ENCODE results near the gene RASAL2. TPM values are rescaled to one million over a fixed set of nuclear protein-coding genes. Genes with fewer than 3 reads are reported as not detected.
"Not testable (repeated sequence)": the region's sequence is repeated elsewhere in the genome, so short reads cannot be mapped to it uniquely, and the experiment has no call there.

The RASAL2 gene
- total and polyA plus RNA-seq, 2 donors (not counting 1 experiment from before 2014, with no cell fraction given), result 0.12 TPM; not detected in 1

GRCh38 chr1:178088651-178089050 is 5.3 kb upstream of the RASAL2 start:
- WGBS (ENCODE audit: insufficient coverage), result 89% methylated on average over 2 of the region's 2 CpGs
- H3K4me1 Mint-ChIP-seq, result peaks cover 6% of the 10 kb centered on the region
- Histone ChIP-seq H3K4me1 (ENCODE audit: control insufficient read depth in 2 of 2, insufficient read depth in 2 of 2, low read length in 2 of 2) (peaks cover 8 to 11% of the 10 kb centered on the region in 2 donors), H4K20me1 (ENCODE audit: control insufficient read depth, insufficient read depth, low read length, poor library complexity, severe bottlenecking) (no peaks in the 10 kb centered on the region), H2AFZ (ENCODE audit: insufficient read depth, low read depth, low read length, poor library complexity, severe bottlenecking) (no peak overlapping the region), H3K4me3 (ENCODE audit: control extremely low read depth in 1 of 5, extremely low read depth in 1 of 5, insufficient read depth in 1 of 5, low read depth in 2 of 5, low read length in 4 of 5) (no peak overlapping the region), H3K27ac (ENCODE audit: low read length in 2 of 2) (no peak overlapping the region), H3K4me2 (replicated peaks; ENCODE audit: low read depth, low read length, poor library complexity, severe bottlenecking) (no peak overlapping the region), H3K9me3 (ENCODE audit: control extremely low read depth in 1 of 3, control insufficient read depth in 2 of 3, insufficient read depth in 1 of 3, low read length in 2 of 3) (peaks cover 0 to 8% (median 0%) of the 10 kb centered on the region in 3 donors), H3K9ac (ENCODE audit: low read length) (no peak overlapping the region), H3K27me3 (replicated peaks in 1 of 4; ENCODE audit: control extremely low read depth in 1 of 4, control insufficient read depth in 3 of 4, insufficient read depth in 4 of 4, low read length in 3 of 4) (peaks cover 0 to 29% (median 22%) of the 10 kb centered on the region in 4 experiments), H3K36me3 (replicated peaks in 1 of 2; ENCODE audit: control extremely low read depth in 1 of 2, control insufficient read depth in 1 of 2, extremely low read depth in 1 of 2, insufficient read depth in 2 of 2, low read length in 1 of 2) (no peaks in the 10 kb centered on the region), H3K79me2 (ENCODE audit: control insufficient read depth, insufficient read depth, low read length) (no peaks in the 10 kb centered on the region)
- no peak overlapping the region for H3K27ac Mint-ChIP-seq
- H3K4me3 Mint-ChIP-seq, result no peak overlapping the region
- no peak for ATAC-seq (ENCODE audit: low read depth)
- ChIA-PET POLR2A (no interaction called here), CTCF (no interaction called here)
- intact Hi-C loops (cut with micrococcal nuclease), result no loop called here
- no peak for TF ChIP-seq EZH2 (IDR thresholded peaks at IDR 0.05; ENCODE audit: borderline replicate concordance, insufficient read depth, low read depth, low read length, poor library complexity, severe bottlenecking)
- no peaks in the 10 kb centered on the region for H3K9me3 Mint-ChIP-seq (ENCODE audit: insufficient read depth)
- H3K27me3 Mint-ChIP-seq, result peaks cover 61% of the 10 kb centered on the region
- no peak for DNase-seq

DNA sequence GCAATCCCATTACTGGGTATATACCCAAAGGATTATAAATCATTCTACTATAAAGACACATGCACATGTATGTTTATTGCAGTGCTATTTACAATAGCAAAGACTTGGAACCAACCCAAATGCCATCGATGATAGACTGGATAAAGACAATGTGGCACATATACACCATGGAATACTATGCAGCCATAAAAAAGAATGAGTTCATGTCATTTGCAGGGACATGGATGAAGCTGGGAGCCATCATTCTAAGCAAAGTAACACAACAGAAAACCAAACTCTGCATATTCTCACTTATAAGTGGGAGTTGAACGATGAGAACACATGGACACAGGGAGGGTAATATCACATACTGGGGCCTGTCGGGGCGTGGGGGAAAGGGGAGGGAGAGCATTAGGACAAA is 2.5 kb upstream of the RASAL2 start:
- H3K4me3 Mint-ChIP-seq, result not testable (repeated sequence)

More for the DNA sequence above, 2.5 kb upstream of the RASAL2 start:
- intact Hi-C loops (cut with micrococcal nuclease); H4K20me1 ChIP-seq (ENCODE audit: control insufficient read depth, insufficient read depth, low read length, poor library complexity, severe bottlenecking); H3K79me2 ChIP-seq (ENCODE audit: control insufficient read depth, insufficient read depth, low read length); H3K36me3 ChIP-seq (replicated peaks in 1 of 2; ENCODE audit: control extremely low read depth in 1 of 2, control insufficient read depth in 1 of 2, extremely low read depth in 1 of 2, insufficient read depth in 2 of 2, low read length in 1 of 2); DNase-seq; H2AFZ ChIP-seq (ENCODE audit: insufficient read depth, low read depth, low read length, poor library complexity, severe bottlenecking); H3K9me3 Mint-ChIP-seq (ENCODE audit: insufficient read depth); POLR2A ChIA-PET; ATAC-seq (ENCODE audit: low read depth); H3K4me2 ChIP-seq (replicated peaks; ENCODE audit: low read depth, low read length, poor library complexity, severe bottlenecking); H3K9ac ChIP-seq (ENCODE audit: low read length); H3K27ac ChIP-seq (ENCODE audit: low read length in 2 of 2); CTCF ChIA-PET; H3K27ac Mint-ChIP-seq; H3K9me3 ChIP-seq (ENCODE audit: control extremely low read depth in 1 of 3, control insufficient read depth in 2 of 3, insufficient read depth in 1 of 3, low read length in 2 of 3); H3K4me3 ChIP-seq (ENCODE audit: control extremely low read depth in 1 of 5, extremely low read depth in 1 of 5, insufficient read depth in 1 of 5, low read depth in 2 of 5, low read length in 4 of 5): not testable (repeated sequence)
- Mint-ChIP-seq H3K4me1 (peaks cover 15% of the 10 kb centered on the region), H3K27me3 (peaks cover 72% of the 10 kb centered on the region)
- peaks cover 13 to 23% of the 10 kb centered on the region in 2 donors for H3K4me1 ChIP-seq (ENCODE audit: control insufficient read depth in 2 of 2, insufficient read depth in 2 of 2, low read length in 2 of 2)
- WGBS (ENCODE audit: insufficient coverage), result no CpG with 5 or more reads among the region's 4 CpGs
- H3K27me3 ChIP-seq (replicated peaks in 1 of 4; ENCODE audit: control extremely low read depth in 1 of 4, control insufficient read depth in 3 of 4, insufficient read depth in 4 of 4, low read length in 3 of 4), result peaks cover 0 to 48% (median 32%) of the 10 kb centered on the region in 4 experiments
